Panc1 (cell line): ENCODE measurements around the gene COL11A2.

Experiments used
- CTCF ChIP-seq: fragments of 450-650 bp; IDR thresholded peaks from 2 replicates; pipeline ENCODE4 v1.5.1; 2017; ENCODE audit warnings: mild to moderate bottlenecking
- POLR2AphosphoS5 ChIP-seq: IDR thresholded peaks from 2 replicates; pipeline ENCODE4 v1.6.1; 2012; ENCODE audit warnings: mild to moderate bottlenecking, low read depth, low read length, moderate library complexity
- TF ChIP-seq, protein P1 (sequence below), 2 experiments: IDR thresholded peaks; 2 replicates each; pipeline ENCODE4 v1.6.1; 2011 to 2012; ENCODE audit warnings: low read depth in 2 of 2, control low read depth in 1 of 2, low read length in 1 of 2, mild to moderate bottlenecking in 1 of 2, moderate library complexity in 1 of 2; ENCODE audit not compliant: insufficient read depth in 1 of 2

DNA sequence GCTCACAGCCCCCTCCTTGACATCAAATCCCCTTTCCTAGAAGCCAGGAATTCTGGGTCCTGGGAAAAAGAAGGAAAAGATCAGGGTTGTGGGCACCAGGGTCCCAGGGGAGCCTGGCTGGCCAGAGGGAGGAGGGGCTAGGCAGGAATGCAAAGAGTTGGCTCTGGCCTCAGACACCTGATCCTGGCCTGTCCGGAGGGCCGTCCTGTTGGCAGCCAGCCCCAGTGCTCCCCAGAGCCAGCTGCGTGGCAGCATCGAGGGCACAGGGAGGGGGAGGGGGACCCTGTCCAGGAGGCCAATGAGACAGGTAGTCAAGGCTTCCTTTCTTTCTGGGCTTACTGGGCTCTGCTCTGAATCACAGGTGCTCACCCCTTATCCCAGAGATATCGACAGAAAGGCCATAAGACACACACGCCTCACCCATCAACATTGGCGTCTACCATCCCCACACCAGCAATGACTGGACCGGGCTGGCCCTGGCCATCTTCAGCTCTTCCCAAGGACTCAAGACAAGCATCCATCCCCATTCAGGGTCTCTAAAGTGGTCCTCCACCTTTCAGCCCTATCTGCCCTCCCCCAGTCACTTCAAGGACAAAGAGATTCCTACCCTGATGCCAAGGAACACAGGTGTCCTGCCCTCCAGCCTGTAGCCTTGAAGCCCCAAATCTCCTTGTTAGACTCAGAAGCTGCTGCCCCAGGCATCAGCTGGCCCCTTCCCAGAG is 723 bp downstream of the COL11A2 start:
- TF ChIP-seq POLR2AphosphoS5 = no peak
- TF ChIP-seq CTCF = no peak
- TF ChIP-seq, protein P1, sequence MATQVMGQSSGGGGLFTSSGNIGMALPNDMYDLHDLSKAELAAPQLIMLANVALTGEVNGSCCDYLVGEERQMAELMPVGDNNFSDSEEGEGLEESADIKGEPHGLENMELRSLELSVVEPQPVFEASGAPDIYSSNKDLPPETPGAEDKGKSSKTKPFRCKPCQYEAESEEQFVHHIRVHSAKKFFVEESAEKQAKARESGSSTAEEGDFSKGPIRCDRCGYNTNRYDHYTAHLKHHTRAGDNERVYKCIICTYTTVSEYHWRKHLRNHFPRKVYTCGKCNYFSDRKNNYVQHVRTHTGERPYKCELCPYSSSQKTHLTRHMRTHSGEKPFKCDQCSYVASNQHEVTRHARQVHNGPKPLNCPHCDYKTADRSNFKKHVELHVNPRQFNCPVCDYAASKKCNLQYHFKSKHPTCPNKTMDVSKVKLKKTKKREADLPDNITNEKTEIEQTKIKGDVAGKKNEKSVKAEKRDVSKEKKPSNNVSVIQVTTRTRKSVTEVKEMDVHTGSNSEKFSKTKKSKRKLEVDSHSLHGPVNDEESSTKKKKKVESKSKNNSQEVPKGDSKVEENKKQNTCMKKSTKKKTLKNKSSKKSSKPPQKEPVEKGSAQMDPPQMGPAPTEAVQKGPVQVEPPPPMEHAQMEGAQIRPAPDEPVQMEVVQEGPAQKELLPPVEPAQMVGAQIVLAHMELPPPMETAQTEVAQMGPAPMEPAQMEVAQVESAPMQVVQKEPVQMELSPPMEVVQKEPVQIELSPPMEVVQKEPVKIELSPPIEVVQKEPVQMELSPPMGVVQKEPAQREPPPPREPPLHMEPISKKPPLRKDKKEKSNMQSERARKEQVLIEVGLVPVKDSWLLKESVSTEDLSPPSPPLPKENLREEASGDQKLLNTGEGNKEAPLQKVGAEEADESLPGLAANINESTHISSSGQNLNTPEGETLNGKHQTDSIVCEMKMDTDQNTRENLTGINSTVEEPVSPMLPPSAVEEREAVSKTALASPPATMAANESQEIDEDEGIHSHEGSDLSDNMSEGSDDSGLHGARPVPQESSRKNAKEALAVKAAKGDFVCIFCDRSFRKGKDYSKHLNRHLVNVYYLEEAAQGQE (IDR thresholded peaks at IDR 0.05; ENCODE audit: insufficient read depth in 1 of 2, low read depth in 2 of 2, low read length in 1 of 2) = no peak
